Mesendoderm (in vitro differentiated cells): ENCODE data around the gene COL25A1.

Experiments used
- DNase-seq: peaks from one replicate; pipeline ENCODE4 v3.0.0; 2013
- H2AK5ac ChIP-seq: 2 replicates; pipeline ENCODE4 v1.6.1; 2013; ENCODE audit warnings: low read length, inconsistent platforms
- H2BK120ac ChIP-seq: 2 replicates; pipeline ENCODE4 v1.6.1; 2013; ENCODE audit warnings: low read depth, mild to moderate bottlenecking, low read length, moderate library complexity, mixed read lengths
- H2BK15ac ChIP-seq: replicated peaks from 2 replicates; pipeline ENCODE4 v1.6.1; 2013; ENCODE audit warnings: low read depth, mild to moderate bottlenecking, moderate library complexity
- H2BK5ac ChIP-seq: 2 replicates; pipeline ENCODE4 v1.6.1; 2013; ENCODE audit warnings: low read length, inconsistent platforms
- H3K18ac ChIP-seq: 2 replicates; pipeline ENCODE4 v1.6.1; 2013; ENCODE audit warnings: mild to moderate bottlenecking, low read length, mixed read lengths
- H3K23ac ChIP-seq: one replicate; pipeline ENCODE4 v1.6.1; 2013; ENCODE audit warnings: low read length
- H3K27ac ChIP-seq: 2 replicates; pipeline ENCODE4 v1.5.1; 2013; ENCODE audit warnings: low read depth, mild to moderate bottlenecking, inconsistent platforms, low read length, moderate library complexity
- H3K27me3 ChIP-seq: 2 replicates; pipeline ENCODE4 v1.6.1; 2013; ENCODE audit warnings: low read length, control low read depth, mild to moderate bottlenecking, inconsistent platforms; ENCODE audit not compliant: insufficient read depth, poor library complexity
- H3K36me3 ChIP-seq: 2 replicates; pipeline ENCODE4 v1.6.1; 2013; ENCODE audit warnings: low read length, inconsistent platforms; ENCODE audit not compliant: control insufficient read depth, insufficient read depth
- H3K4ac ChIP-seq: one replicate; pipeline ENCODE4 v1.6.1; 2013; ENCODE audit warnings: low read depth, mild to moderate bottlenecking, low read length, moderate library complexity
- H3K4me1 ChIP-seq: 2 replicates; pipeline ENCODE4 v1.6.1; 2013; ENCODE audit warnings: low read depth, low read length, inconsistent platforms; ENCODE audit not compliant: control insufficient read depth
- H3K4me2 ChIP-seq: 2 replicates; pipeline ENCODE4 v1.6.1; 2013; ENCODE audit warnings: low read length
- H3K4me3 ChIP-seq: 2 replicates; pipeline ENCODE4 v1.5.1; 2013; ENCODE audit warnings: mild to moderate bottlenecking, low read length
- H3K56ac ChIP-seq: one replicate; pipeline ENCODE4 v1.6.1; 2013; ENCODE audit warnings: low read length
- H3K79me1 ChIP-seq: 2 replicates; pipeline ENCODE4 v1.6.1; 2013; ENCODE audit warnings: low read length, inconsistent platforms
- H3K79me2 ChIP-seq: 2 replicates; pipeline ENCODE4 v1.6.1; 2013; ENCODE audit warnings: mild to moderate bottlenecking, low read length; ENCODE audit not compliant: control insufficient read depth, insufficient read depth
- H3K9ac ChIP-seq: 2 replicates; pipeline ENCODE4 v1.6.1; 2013; ENCODE audit warnings: low read length, inconsistent platforms
- H4K5ac ChIP-seq: one replicate; pipeline ENCODE4 v1.6.1; 2013; ENCODE audit warnings: low read length
- H4K8ac ChIP-seq: one replicate; pipeline ENCODE4 v1.6.1; 2013; ENCODE audit warnings: low read depth, mild to moderate bottlenecking, control low read depth, low read length, moderate library complexity
- WGBS: extraction: QIAGEN DNeasy Blood & Tissue Kit; methylation state at CpG from one replicate; pipeline ENCODE4 v1.1.7; 2013; ENCODE audit warnings: low lambda C conversion rate, missing lambda C conversion rate; ENCODE audit not compliant: insufficient coverage; ENCODE audit errors: extremely low coverage; 5-methylcytosine and 5-hydroxymethylcytosine counted together

Gene COL25A1

DNA sequence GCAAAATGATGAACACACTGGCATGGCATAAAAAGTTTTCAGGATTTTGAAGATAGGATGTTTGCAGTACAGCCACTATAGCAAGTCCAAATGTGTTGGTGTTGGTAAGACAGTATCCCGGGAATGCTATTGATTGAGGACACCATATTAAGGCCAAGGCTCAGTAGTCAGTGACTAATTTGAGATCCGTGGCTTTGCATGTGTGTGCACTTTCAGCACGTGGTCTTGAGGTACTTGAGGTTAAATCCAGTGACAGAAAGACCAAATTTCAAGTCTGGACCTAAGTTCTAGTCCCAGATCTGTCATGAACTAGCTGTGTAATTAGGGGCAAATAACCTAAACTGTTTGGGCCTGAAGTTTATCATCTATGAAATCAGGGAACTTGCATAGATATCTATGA lies 463.1 kb downstream of the COL25A1 start:
- no peak overlapping the region for H2BK5ac ChIP-seq
- H3K18ac ChIP-seq: no peak overlapping the region
- no peak overlapping the region for H2BK15ac ChIP-seq
- no peak overlapping the region for H4K5ac ChIP-seq
- H3K27me3 ChIP-seq: no peaks in the 10 kb centered on the region
- H3K56ac ChIP-seq: no peak overlapping the region
- no peaks in the 10 kb centered on the region for H3K79me1 ChIP-seq
- H2AK5ac ChIP-seq: no peak overlapping the region
- H3K79me2 ChIP-seq: no peaks in the 10 kb centered on the region
- DNase-seq: no peak
- no peak overlapping the region for H3K9ac ChIP-seq
- H3K4me1 ChIP-seq: no peaks in the 10 kb centered on the region
- no peak overlapping the region for H3K4ac ChIP-seq
- H3K23ac ChIP-seq: no peak overlapping the region
- no peak overlapping the region for H4K8ac ChIP-seq
- H3K4me3 ChIP-seq: no peak overlapping the region
- H3K36me3 ChIP-seq: no peaks in the 10 kb centered on the region
- H3K27ac ChIP-seq: no peak overlapping the region
- no CpG with 5 or more reads among the region's 3 CpGs for WGBS
- H3K4me2 ChIP-seq: no peak overlapping the region
- H2BK120ac ChIP-seq: no peak overlapping the region

DNA sequence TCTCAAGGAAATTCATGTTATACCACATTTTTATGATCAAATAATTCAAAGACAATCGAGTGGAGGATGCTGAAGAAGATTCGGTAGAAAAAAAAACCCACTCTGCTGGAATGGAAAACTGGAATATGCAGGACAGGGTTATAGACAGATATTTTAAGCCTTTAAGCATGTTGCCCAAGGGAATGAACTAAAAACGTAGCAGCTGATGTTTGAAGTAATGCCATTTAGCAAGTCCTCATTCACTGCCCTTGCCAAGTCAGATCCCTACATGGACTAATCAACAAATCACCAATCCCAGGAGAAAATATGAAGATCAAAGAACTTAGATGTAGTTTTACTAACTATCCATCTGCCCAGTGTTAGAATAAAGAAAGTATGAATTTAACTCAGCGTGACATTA lies 464.0 kb downstream of the COL25A1 start:
- WGBS: no CpG with 5 or more reads among the region's 4 CpGs
- Histone ChIP-seq H3K4me2 (no peak overlapping the region), H3K79me2 (no peaks in the 10 kb centered on the region), H3K4ac (no peak overlapping the region), H3K18ac (no peak overlapping the region), H3K56ac (no peak overlapping the region), H3K79me1 (no peaks in the 10 kb centered on the region), H2BK5ac (no peak overlapping the region), H3K23ac (no peak overlapping the region), H3K4me3 (no peak overlapping the region), H3K36me3 (no peaks in the 10 kb centered on the region), H2AK5ac (no peak overlapping the region), H3K27me3 (no peaks in the 10 kb centered on the region), H4K8ac (no peak overlapping the region), H3K4me1 (no peaks in the 10 kb centered on the region), H2BK120ac (no peak overlapping the region), H4K5ac (no peak overlapping the region), H3K9ac (no peak overlapping the region), H3K27ac (no peak overlapping the region), H2BK15ac (no peak overlapping the region)
- no peak for DNase-seq

DNA sequence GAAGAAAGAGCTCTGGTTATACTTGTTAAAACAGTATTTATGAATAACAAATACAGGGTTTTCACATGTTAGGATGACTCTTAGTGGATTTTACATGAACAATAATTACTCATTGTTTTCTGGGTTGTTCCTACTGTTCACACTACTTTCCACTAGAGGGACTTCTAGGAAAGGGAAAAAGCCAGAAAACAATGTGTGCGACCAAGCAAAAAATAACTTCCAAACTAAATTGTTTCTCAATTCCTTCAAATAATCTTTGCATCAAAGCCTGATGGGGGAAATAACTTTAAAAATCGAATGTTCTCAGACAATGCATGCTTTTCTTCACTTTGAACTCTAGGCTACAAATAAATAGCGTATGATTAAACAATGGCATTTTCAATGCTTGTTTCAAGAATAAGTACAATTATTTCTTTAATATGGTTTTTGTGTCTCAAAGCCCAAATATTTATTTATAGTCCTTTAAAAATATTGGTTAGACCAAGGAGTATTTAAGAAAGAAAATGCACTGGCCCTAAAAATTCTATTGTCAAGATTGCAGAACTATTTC lies 467.5 kb downstream of the COL25A1 start:
- Histone ChIP-seq H4K8ac (no peak overlapping the region), H3K56ac (no peak overlapping the region), H3K4me3 (no peak overlapping the region), H3K36me3 (no peaks in the 10 kb centered on the region), H2BK15ac (no peak overlapping the region), H3K4ac (no peak overlapping the region), H3K9ac (no peak overlapping the region), H2BK120ac (no peak overlapping the region), H3K4me1 (no peaks in the 10 kb centered on the region), H3K27me3 (no peaks in the 10 kb centered on the region), H3K27ac (no peak overlapping the region), H3K79me1 (no peaks in the 10 kb centered on the region), H3K23ac (no peak overlapping the region), H2BK5ac (no peak overlapping the region), H3K4me2 (no peak overlapping the region), H2AK5ac (no peak overlapping the region), H4K5ac (no peak overlapping the region), H3K18ac (no peak overlapping the region), H3K79me2 (no peaks in the 10 kb centered on the region)
- peak; percentile 40 for DNase-seq
- WGBS: no CpG with 5 or more reads among the region's 3 CpGs

DNA sequence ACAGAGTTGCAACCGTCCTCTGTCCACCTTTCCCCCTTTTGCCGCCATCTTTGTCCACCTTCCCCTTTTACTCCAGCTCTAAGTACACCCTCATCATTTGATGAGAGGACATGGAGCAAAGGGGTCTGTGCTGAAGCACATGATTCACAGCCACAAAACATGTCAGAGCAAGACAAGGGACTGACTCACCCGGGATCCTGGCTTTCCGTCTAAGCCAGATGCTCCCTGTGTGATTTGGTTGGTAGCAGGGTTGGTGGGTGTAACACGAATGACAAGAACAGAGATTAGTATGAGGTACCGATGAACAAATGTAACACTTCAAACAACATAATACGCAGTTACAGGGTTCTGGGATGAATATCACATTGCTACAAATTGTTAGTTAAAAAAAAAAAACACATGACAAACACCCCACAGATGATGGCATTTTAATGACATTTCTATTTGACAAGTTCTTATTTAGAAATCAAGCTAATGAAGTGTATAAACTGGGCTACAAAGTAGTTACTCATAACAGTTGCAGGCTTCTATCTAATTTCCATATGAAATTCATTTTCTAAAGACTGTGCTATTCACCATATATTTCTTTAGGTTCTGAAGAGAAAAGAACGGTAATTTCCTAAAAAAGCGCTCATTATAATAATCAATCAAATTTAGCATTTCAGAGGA lies 468.2 kb downstream of the COL25A1 start:
- Histone ChIP-seq H3K79me1 (no peaks in the 10 kb centered on the region), H2AK5ac (no peak overlapping the region), H4K8ac (no peak overlapping the region), H3K4me1 (no peaks in the 10 kb centered on the region), H3K56ac (no peak overlapping the region), H3K23ac (no peak overlapping the region), H3K36me3 (no peaks in the 10 kb centered on the region), H2BK120ac (no peak overlapping the region), H3K18ac (no peak overlapping the region), H3K4ac (no peak overlapping the region), H3K27ac (no peak overlapping the region), H3K79me2 (no peaks in the 10 kb centered on the region), H2BK15ac (no peak overlapping the region), H3K4me2 (no peak overlapping the region), H3K9ac (no peak overlapping the region), H3K4me3 (no peak overlapping the region), H4K5ac (no peak overlapping the region), H3K27me3 (no peaks in the 10 kb centered on the region), H2BK5ac (no peak overlapping the region)
- no CpG with 5 or more reads among the region's 9 CpGs for WGBS
- DNase-seq: no peak

DNA sequence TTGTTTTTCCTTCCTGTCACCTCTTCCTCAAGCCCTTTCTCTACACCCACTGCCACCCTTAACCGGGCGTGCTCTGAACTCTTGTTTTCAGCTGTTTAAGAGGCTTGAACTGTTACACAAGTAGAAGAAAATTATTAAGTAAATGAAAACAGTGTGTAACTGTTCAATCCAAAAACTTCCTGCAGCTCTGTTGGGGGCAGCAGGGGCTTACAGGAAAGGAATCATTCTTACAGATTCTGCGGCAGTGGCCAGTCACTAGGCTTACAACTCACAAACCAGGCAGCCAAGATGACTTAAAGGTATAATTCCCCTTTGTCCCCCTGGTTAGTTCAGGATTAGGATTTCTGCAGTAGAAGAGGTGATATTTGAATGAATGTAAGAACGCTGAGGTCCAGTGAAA lies 469.4 kb downstream of the COL25A1 start:
- Histone ChIP-seq H3K18ac (no peak overlapping the region), H3K27me3 (no peaks in the 10 kb centered on the region), H2BK5ac (no peak overlapping the region), H3K56ac (no peak overlapping the region), H3K27ac (no peak overlapping the region), H2BK120ac (no peak overlapping the region), H3K23ac (no peak overlapping the region), H3K79me1 (no peaks in the 10 kb centered on the region), H3K79me2 (no peaks in the 10 kb centered on the region), H2BK15ac (no peak overlapping the region), H4K5ac (no peak overlapping the region), H3K36me3 (no peaks in the 10 kb centered on the region), H3K4me1 (no peaks in the 10 kb centered on the region), H3K9ac (no peak overlapping the region), H3K4me2 (no peak overlapping the region), H3K4me3 (no peak overlapping the region), H2AK5ac (no peak overlapping the region), H4K8ac (no peak overlapping the region), H3K4ac (no peak overlapping the region)
- DNase-seq: no peak
- WGBS: no CpG with 5 or more reads among the region's 4 CpGs

DNA sequence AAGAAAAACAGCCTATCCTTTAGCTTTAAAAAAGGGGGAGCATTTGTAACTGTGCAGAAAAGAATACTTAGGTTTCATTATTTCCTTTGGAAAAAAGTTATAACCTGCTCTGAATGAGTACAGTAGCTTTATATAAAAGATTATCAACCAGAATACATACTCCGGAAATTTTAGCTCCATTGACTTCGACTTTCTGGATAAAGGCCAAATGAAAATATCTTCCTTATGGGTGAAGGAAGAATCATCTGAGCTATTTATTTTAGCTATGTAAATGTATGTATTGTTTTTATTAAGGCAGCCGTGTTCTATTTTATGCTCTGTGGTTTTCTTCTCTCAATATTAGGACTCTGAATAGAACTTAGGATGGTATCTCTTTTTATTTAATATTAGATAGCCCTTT lies 470.6 kb downstream of the COL25A1 start:
- Histone ChIP-seq H3K79me1 (no peaks in the 10 kb centered on the region), H3K36me3 (no peaks in the 10 kb centered on the region), H3K27me3 (no peaks in the 10 kb centered on the region), H3K4me3 (no peak overlapping the region), H4K8ac (no peak overlapping the region), H3K23ac (no peak overlapping the region), H3K4me1 (no peaks in the 10 kb centered on the region), H3K18ac (no peak overlapping the region), H3K9ac (no peak overlapping the region), H2BK15ac (no peak overlapping the region), H3K79me2 (no peaks in the 10 kb centered on the region), H3K27ac (no peak overlapping the region), H3K56ac (no peak overlapping the region), H4K5ac (no peak overlapping the region), H3K4ac (no peak overlapping the region), H2AK5ac (no peak overlapping the region), H3K4me2 (no peak overlapping the region), H2BK5ac (no peak overlapping the region), H2BK120ac (no peak overlapping the region)
- no peak for DNase-seq
- WGBS: no CpG with 5 or more reads among the region's 3 CpGs
